Measurements from ENCODE around the gene LPP.

Gene LPP

DNA sequence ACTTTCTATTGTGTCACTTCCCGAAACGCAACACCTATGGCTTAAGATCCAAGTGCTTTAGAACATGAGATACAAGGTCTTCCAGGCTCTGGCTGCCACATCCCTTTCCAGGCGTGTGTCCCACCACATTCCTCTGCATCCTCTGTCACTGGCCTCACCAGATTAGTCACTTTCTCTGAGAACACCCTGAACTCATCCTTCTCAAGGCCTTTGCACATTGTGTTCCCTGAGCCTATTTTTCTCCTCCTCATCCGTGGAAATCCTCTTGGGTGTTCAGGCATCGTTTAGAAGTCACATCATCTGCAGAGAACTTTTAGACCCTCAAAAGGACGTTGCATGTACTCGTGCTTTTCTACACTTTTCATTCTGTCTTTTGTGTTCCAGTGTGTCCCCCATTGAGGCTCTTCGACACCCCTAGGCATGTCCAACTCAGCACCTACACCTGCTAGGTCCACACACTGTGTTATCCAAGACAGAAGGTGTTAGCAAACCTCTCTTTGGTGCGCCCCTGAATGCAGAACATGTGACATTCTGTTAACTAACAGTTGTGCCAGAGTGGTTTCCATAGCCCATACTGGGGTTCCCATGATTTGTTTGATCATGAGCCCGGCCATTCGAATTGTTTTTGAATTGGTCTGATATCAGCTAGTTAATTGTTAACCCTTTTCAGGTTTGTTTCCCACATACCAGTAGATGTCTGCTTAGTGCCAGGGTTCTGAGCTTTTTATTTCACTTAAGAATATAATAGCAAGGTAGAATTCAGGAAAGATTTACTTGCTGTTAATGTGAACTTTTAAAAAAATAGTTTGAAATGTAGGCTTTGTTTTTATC, 67.2 kb downstream of the LPP start:
- TF ChIP-seq GABPA (IDR thresholded peaks at IDR 0.05; ENCODE audit: low read depth) (no peak), SPI1 (IDR thresholded peaks at IDR 0.05; ENCODE audit: borderline replicate concordance, low read depth) (no peak), POLR2AphosphoS5 (IDR thresholded peaks at IDR 0.05; ENCODE audit: low read depth) (no peak)
- TF ChIP-seq, protein P1, sequence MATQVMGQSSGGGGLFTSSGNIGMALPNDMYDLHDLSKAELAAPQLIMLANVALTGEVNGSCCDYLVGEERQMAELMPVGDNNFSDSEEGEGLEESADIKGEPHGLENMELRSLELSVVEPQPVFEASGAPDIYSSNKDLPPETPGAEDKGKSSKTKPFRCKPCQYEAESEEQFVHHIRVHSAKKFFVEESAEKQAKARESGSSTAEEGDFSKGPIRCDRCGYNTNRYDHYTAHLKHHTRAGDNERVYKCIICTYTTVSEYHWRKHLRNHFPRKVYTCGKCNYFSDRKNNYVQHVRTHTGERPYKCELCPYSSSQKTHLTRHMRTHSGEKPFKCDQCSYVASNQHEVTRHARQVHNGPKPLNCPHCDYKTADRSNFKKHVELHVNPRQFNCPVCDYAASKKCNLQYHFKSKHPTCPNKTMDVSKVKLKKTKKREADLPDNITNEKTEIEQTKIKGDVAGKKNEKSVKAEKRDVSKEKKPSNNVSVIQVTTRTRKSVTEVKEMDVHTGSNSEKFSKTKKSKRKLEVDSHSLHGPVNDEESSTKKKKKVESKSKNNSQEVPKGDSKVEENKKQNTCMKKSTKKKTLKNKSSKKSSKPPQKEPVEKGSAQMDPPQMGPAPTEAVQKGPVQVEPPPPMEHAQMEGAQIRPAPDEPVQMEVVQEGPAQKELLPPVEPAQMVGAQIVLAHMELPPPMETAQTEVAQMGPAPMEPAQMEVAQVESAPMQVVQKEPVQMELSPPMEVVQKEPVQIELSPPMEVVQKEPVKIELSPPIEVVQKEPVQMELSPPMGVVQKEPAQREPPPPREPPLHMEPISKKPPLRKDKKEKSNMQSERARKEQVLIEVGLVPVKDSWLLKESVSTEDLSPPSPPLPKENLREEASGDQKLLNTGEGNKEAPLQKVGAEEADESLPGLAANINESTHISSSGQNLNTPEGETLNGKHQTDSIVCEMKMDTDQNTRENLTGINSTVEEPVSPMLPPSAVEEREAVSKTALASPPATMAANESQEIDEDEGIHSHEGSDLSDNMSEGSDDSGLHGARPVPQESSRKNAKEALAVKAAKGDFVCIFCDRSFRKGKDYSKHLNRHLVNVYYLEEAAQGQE (IDR thresholded peaks at IDR 0.05; ENCODE audit: insufficient replicate concordance, low read depth) = no peak
- TF ChIP-seq, protein P2, sequence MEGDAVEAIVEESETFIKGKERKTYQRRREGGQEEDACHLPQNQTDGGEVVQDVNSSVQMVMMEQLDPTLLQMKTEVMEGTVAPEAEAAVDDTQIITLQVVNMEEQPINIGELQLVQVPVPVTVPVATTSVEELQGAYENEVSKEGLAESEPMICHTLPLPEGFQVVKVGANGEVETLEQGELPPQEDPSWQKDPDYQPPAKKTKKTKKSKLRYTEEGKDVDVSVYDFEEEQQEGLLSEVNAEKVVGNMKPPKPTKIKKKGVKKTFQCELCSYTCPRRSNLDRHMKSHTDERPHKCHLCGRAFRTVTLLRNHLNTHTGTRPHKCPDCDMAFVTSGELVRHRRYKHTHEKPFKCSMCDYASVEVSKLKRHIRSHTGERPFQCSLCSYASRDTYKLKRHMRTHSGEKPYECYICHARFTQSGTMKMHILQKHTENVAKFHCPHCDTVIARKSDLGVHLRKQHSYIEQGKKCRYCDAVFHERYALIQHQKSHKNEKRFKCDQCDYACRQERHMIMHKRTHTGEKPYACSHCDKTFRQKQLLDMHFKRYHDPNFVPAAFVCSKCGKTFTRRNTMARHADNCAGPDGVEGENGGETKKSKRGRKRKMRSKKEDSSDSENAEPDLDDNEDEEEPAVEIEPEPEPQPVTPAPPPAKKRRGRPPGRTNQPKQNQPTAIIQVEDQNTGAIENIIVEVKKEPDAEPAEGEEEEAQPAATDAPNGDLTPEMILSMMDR (IDR thresholded peaks at IDR 0.05; ENCODE audit: insufficient read depth, low read length) = no peak
- H3K27ac ChIP-seq (replicated peaks) = no peak overlapping the region

DNA sequence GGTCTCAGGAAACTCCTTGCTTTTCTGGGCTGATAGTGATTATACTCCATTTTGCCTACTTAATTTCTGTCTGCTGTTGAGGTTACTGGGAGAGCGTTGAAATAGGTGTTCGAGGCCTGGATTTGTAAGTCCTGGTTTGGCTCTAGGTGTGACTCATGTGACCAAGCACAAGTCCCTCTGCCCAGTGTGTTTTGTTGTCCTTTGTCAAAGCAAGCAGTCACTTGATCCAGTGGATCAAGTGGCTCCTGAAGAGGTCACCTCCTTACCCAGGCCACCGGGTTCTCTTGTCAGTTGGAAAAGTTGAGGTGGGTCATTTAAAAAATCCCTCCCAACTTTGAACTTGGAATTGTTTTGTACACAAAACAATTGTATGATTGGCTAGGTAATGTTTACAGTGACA, 70.0 kb downstream of the LPP start:
- Histone ChIP-seq H3K27ac (replicated peaks) (no peak overlapping the region), H3K4me3 (replicated peaks; ENCODE audit: insufficient read depth, low read length) (no peak overlapping the region), H3K27me3 (ENCODE audit: insufficient read depth, poor library complexity, severe bottlenecking) (no peaks in the 10 kb centered on the region)
- no peak for DNase-seq (ENCODE audit: low read depth in 1 of 2, low spot score in 1 of 2)
- TF ChIP-seq, protein P1 (IDR thresholded peaks at IDR 0.05; ENCODE audit: insufficient replicate concordance, low read depth) = no peak
- no peak for TF ChIP-seq SPI1 (IDR thresholded peaks at IDR 0.05; ENCODE audit: borderline replicate concordance, low read depth)
- TF ChIP-seq GABPA (IDR thresholded peaks at IDR 0.05; ENCODE audit: low read depth) = no peak
- TF ChIP-seq, protein P2 (IDR thresholded peaks at IDR 0.05; ENCODE audit: insufficient read depth, low read length) = no peak
- no peak for TF ChIP-seq POLR2AphosphoS5 (IDR thresholded peaks at IDR 0.05; ENCODE audit: low read depth)

More for the DNA sequence above, 67.2 kb downstream of the LPP start:
- DNase-seq (ENCODE audit: low read depth in 1 of 2, low spot score in 1 of 2) = no peak
- Histone ChIP-seq H3K4me3 (replicated peaks; ENCODE audit: insufficient read depth, low read length) (no peak overlapping the region), H3K27me3 (ENCODE audit: insufficient read depth, poor library complexity, severe bottlenecking) (no peaks in the 10 kb centered on the region)

DNA sequence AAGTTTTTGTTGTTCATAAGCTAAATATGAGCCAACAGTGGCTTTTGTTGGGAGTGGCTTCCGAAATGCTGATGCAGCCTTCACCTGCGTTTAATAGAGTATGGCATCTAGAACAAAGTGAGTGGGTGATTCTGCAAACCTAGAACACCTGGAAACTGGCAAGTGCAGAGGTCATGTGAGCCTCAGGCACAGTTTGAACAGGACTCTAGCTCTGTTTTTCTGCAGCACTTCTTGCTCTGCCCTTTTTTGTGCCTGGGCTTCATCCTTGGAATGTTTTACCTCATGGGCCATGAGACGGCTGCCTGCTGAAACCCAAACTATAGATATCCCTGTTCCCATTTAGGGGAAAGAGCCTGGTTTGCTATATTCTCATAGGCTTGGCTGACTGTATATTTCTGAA, 73.5 kb downstream of the LPP start:
- no peak for DNase-seq (ENCODE audit: low read depth in 1 of 2, low spot score in 1 of 2)
- H3K4me3 ChIP-seq (replicated peaks; ENCODE audit: insufficient read depth, low read length) = no peak overlapping the region
- TF ChIP-seq POLR2AphosphoS5 (IDR thresholded peaks at IDR 0.05; ENCODE audit: low read depth) (no peak), GABPA (IDR thresholded peaks at IDR 0.05; ENCODE audit: low read depth) (no peak)
- no peak overlapping the region for H3K27ac ChIP-seq (replicated peaks)
- H3K27me3 ChIP-seq (ENCODE audit: insufficient read depth, poor library complexity, severe bottlenecking) = no peaks in the 10 kb centered on the region

DNA sequence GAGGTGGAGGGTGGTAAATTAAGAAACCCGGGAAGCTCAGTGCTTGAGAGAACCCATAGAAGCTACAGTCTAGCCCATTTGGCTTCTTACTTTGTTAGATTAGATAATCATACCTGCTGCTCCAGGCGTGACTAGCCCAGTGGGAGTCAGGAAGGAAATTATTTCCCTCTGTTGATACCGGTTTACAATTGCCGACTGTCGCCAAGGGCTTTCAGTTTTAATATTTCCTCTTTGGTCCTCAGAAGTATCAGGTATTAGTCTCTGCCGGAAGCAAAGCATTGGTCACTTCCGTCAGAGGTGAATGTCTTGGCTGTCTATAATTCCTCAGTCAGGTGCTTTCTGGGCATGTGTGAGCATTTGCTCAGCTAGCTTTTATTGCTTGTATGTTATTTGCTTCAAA, 75.2 kb downstream of the LPP start:
- TF ChIP-seq POLR2AphosphoS5 (IDR thresholded peaks at IDR 0.05; ENCODE audit: low read depth) (no peak), GABPA (IDR thresholded peaks at IDR 0.05; ENCODE audit: low read depth) (no peak), SPI1 (IDR thresholded peaks at IDR 0.05; ENCODE audit: borderline replicate concordance, low read depth) (no peak)
- TF ChIP-seq, protein P1 (IDR thresholded peaks at IDR 0.05; ENCODE audit: insufficient replicate concordance, low read depth) = no peak
- TF ChIP-seq, protein P2 (IDR thresholded peaks at IDR 0.05; ENCODE audit: insufficient read depth, low read length) = no peak
- no peaks in the 10 kb centered on the region for H3K27me3 ChIP-seq (ENCODE audit: insufficient read depth, poor library complexity, severe bottlenecking)
- no peak overlapping the region for H3K27ac ChIP-seq (replicated peaks)
- no peak overlapping the region for H3K4me3 ChIP-seq (replicated peaks; ENCODE audit: insufficient read depth, low read length)
- no peak for DNase-seq (ENCODE audit: low read depth in 1 of 2, low spot score in 1 of 2)
